ENCODE measurements around the gene OMP.
"Not testable (repeated sequence)": the region's sequence is repeated elsewhere in the genome, so short reads cannot be mapped to it uniquely, and the experiment has no call there.

OMP gene

GRCh38 chr11:77102246-77103210, at the start of gene OMP:
Gene OMP (plus strand): TSS chr11:77102840. CDS start chr11:77102840, 0 bp downstream.
- DNase-seq, result no peak

- no peak for DNase-seq
Observed at GRCh38 chr11:77053217-77054015, 49.2 kb upstream of the OMP start.

- DNase-seq, result no peak
Observed at GRCh38 chr11:77054084-77054483, 48.6 kb upstream of the OMP start.

GRCh38 chr11:77055101-77055561, 47.5 kb upstream of the OMP start:
- DNase-seq, result peak; percentile 60

GRCh38 chr11:77055913-77056312, 46.7 kb upstream of the OMP start:
- DNase-seq, result no peak

- no peak for DNase-seq
Observed at GRCh38 chr11:77056814-77057402, 45.7 kb upstream of the OMP start.

- DNase-seq, result no peak
Observed at GRCh38 chr11:77057938-77058474, 44.6 kb upstream of the OMP start.

- DNase-seq, result no peak
Observed at GRCh38 chr11:77058900-77059299, 43.7 kb upstream of the OMP start.

- no peak for DNase-seq
Observed at GRCh38 chr11:77059806-77060205, 42.8 kb upstream of the OMP start.

GRCh38 chr11:77060234-77060633, 42.4 kb upstream of the OMP start:
- no peak for DNase-seq

GRCh38 chr11:77061258-77061657, 41.4 kb upstream of the OMP start:
- DNase-seq, result not testable (repeated sequence)

- no peak for DNase-seq
Observed at GRCh38 chr11:77062924-77063323, 39.7 kb upstream of the OMP start.

GRCh38 chr11:77063407-77063806, 39.2 kb upstream of the OMP start:
- no peak for DNase-seq

GRCh38 chr11:77063861-77064260, 38.8 kb upstream of the OMP start:
- DNase-seq, result no peak

- DNase-seq, result no peak
Observed at GRCh38 chr11:77064648-77065217, 37.9 kb upstream of the OMP start.

GRCh38 chr11:77065878-77066228, 36.8 kb upstream of the OMP start:
- DNase-seq, result no peak

- peak; percentile 95 for DNase-seq
Observed at GRCh38 chr11:77066229-77067042, 36.2 kb upstream of the OMP start, which contains the start of gene CAPN5. Gene CAPN5 (plus strand): TSS chr11:77066971. CDS start chr11:77084887, 17,916 bp downstream.

- DNase-seq, result no peak
Observed at GRCh38 chr11:77067861-77068443, 34.7 kb upstream of the OMP start.

GRCh38 chr11:77068457-77069335, 33.9 kb upstream of the OMP start:
- no peak for DNase-seq

- peak; percentile 24 for DNase-seq
Observed at GRCh38 chr11:77069336-77069968, 33.2 kb upstream of the OMP start.

Measured in retina (tissue), 1 donor.